Stimulated activated memory B cell treated with anti-CD40 and anti-IgM and Interleukin-4, amounts not matched to agents 10 μg/mL and 1 μg/mL and 100 μg/mL, for 72 hours (primary cell): ENCODE measurements around the gene EXOC2.
"Not testable (repeated sequence)": the region's sequence is repeated elsewhere in the genome, so short reads cannot be mapped to it uniquely, and the experiment has no call there.

Experiments used
- ATAC-seq: fragments of 150-1000 bp; cut with Tn5 transposase; 2 replicates; pipeline ENCODE4 v1.10.0; 2021
- H3K27ac Mint-ChIP-seq: one replicate; pipeline ENCODE4 v1.8.0; 2022; ENCODE audit warnings: mild to moderate bottlenecking, mixed read lengths
- H3K27me3 Mint-ChIP-seq: one replicate; pipeline ENCODE4 v1.8.0; 2022; ENCODE audit warnings: mixed read lengths
- H3K36me3 Mint-ChIP-seq: one replicate; pipeline ENCODE4 v1.8.0; 2022; ENCODE audit warnings: mixed read lengths
- H3K4me1 Mint-ChIP-seq: one replicate; pipeline ENCODE4 v1.8.0; 2022; ENCODE audit warnings: mixed read lengths
- H3K4me3 Mint-ChIP-seq: one replicate; pipeline ENCODE4 v1.8.0; 2022; ENCODE audit warnings: mild to moderate bottlenecking, moderate library complexity, mixed read lengths
- H3K9me3 Mint-ChIP-seq: one replicate; pipeline ENCODE4 v1.8.0; 2022; ENCODE audit warnings: mixed read lengths

The EXOC2 gene

DNA sequence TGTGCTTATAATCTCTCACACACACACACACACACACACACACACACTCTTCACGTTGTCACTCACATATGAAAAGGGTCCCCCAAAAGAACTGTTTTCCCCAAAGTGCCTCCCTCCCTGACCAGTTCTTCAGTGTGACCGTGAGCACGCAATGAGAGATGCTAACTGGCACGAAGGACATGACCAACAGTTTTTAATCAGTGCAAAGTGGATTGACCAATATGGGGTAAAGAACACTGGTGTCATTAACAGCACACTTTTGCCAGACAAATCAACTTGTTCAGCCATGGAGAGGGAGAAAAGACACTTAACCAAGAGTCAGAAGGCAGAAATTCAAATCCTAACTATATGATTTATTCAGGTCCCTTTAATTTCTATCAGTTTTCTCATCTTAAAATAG, 15.0 kb downstream of the EXOC2 start:
- Mint-ChIP-seq H3K27me3 (no peaks in the 10 kb centered on the region), H3K4me1 (peaks cover 34% of the 10 kb centered on the region), H3K27ac (no peak overlapping the region), H3K36me3 (peaks cover 19% of the 10 kb centered on the region), H3K4me3 (no peak overlapping the region), H3K9me3 (peaks cover 2% of the 10 kb centered on the region)
- no peak for ATAC-seq

DNA sequence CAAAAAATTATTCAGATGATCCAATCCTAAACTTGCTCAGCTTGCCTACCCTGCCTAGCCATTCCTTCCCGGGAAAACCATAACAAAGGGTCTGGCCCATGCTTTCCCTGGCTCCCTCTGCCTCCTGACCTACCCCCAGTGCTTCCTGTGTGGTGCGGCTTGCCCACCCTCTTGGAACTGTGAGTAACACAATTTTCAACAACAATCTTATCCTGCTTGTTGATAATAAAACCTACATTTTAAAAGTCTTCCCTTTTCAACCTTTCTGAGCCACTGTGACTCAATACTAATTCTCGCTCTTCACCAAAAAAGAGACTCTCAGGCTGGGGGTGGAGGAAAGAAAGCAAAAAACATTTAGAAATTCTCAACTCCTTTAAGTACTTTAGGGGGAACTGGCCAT, 18.0 kb downstream of the EXOC2 start:
- Mint-ChIP-seq H3K36me3 (peaks cover 20% of the 10 kb centered on the region), H3K9me3 (peaks cover 8% of the 10 kb centered on the region), H3K4me3 (no peak overlapping the region), H3K4me1 (peaks cover 23% of the 10 kb centered on the region), H3K27ac (peak overlapping the region; percentile 2), H3K27me3 (no peaks in the 10 kb centered on the region)
- ATAC-seq: no peak

DNA sequence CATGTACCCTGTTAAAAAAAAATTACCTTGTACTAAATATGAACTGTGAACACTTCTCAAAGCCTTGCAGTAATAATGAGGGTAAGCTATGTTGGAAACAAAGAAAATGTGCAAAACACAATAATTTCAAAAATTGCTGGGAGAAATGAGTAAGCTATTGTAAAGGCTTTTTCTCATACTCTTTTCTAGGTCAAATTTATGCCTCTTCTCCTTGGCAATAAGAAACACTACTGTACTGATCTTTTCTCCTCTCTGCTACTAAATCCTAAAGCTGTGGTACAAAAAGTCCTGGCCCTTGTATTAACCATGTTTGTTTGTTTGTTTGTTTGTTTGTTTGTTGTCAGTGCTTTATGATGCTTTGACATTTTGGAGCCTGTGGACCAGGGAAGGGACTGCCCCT, 18.5 kb downstream of the EXOC2 start:
- Mint-ChIP-seq H3K36me3 (peaks cover 20% of the 10 kb centered on the region), H3K9me3 (peaks cover 8% of the 10 kb centered on the region), H3K4me1 (peaks cover 19% of the 10 kb centered on the region), H3K27me3 (no peaks in the 10 kb centered on the region), H3K27ac (peak overlapping the region; percentile 2), H3K4me3 (no peak overlapping the region)
- ATAC-seq: no peak

DNA sequence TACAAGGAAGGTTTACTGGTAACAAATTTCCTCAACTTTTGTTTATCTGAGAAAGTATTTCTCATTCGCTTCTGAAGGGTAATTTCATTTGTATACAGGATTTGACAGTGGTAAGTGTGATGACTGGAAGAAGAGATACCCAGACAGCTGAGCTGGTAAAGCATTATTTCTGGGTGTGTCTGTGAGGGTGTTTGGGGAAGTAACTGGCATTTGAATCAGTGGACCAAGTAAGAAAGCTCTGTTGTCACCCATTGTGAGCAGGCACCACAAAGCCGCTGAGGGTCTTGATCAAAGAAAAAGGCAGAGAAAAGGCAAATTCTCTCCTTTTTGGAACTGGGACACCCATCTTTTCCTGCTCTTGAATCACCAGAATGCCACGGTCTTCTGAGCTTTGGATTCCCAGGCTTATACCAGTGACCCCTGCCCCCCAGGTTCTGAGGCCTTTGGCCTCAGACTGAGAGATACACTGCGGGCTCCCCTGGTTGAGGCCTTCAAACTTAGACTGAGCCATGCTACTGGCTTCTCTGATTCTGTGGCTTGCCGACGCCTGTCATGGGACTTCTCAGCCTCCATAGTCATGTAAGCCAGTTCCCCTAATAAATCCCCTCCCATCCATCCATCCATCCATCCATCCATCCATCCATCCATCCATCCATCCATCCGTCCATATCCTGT, 25.5 kb downstream of the EXOC2 start:
- Mint-ChIP-seq H3K36me3 (peaks cover 44% of the 10 kb centered on the region), H3K27me3 (no peaks in the 10 kb centered on the region), H3K4me1 (peaks cover 38% of the 10 kb centered on the region), H3K9me3 (peaks cover 12% of the 10 kb centered on the region), H3K4me3 (no peak overlapping the region), H3K27ac (no peak overlapping the region)
- ATAC-seq: no peak

DNA sequence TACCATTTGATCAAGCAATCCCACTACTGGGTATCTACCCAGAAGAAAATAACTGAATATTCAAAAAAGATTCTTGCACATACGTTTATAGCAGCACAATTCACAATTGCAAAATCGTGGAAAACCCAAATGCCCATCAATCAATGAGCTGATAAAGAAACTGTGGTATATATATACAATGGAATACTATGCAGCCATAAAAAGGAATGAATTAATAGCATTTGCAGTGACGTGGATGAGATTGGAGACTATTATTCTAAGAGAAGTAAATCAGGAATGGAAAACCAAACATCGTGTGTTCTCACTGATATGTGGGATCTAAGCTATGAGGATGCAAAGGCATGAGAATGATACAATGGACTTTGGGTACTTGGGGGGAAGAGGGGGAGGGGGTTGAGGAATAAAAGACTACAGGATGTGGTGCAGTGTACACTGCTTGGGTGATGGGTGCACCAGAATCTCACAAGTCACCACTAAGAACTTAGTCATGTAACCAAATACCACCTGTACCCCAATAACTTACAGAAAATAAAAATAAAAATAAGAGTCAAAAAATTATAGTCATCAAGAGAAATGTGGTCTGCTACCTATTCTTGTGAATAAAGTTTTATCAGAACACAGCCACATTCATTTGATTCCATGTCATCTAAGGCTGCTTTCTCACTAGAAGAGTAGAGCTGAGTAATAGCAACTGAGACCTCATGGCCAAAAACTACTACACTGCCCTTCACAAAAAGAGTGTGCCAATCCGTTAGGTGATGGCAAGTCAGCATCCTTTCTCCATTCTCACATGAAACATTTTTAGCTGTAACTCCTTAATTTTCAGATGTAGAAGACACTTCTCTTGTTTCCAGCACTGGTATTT, 27.3 kb downstream of the EXOC2 start:
- Mint-ChIP-seq H3K27ac (no peak overlapping the region), H3K27me3 (no peaks in the 10 kb centered on the region)

DNA sequence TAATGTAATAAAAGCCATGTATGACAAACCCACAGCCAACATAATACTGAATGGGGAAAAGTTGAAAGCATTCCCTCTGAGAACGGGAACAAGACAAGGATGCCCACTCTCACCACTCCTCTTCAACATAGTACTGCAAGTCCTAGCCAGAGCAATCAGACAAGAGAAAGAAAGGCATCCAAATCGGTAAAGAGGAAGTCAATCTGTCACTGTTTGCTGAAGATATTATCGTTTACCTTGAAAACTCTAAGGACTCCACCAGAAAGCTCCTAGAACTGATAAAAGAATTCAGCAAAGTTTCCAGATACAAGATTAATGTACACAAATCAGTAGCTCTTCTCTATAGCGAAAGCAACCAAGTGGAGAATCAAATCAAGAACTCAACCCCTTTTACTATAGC, 29.2 kb downstream of the EXOC2 start:
- Mint-ChIP-seq H3K4me1 (peaks cover 67% of the 10 kb centered on the region), H3K36me3 (peaks cover 29% of the 10 kb centered on the region)
- H3K27me3 Mint-ChIP-seq, H3K27ac Mint-ChIP-seq, H3K4me3 Mint-ChIP-seq, ATAC-seq, H3K9me3 Mint-ChIP-seq: not testable (repeated sequence)

More for the DNA sequence above, 27.3 kb downstream of the EXOC2 start:
- H3K4me1 Mint-ChIP-seq: peaks cover 50% of the 10 kb centered on the region
- peaks cover 36% of the 10 kb centered on the region for H3K36me3 Mint-ChIP-seq
- no peak overlapping the region for H3K4me3 Mint-ChIP-seq
- ATAC-seq: no peak
- H3K9me3 Mint-ChIP-seq: peaks cover 6% of the 10 kb centered on the region

DNA sequence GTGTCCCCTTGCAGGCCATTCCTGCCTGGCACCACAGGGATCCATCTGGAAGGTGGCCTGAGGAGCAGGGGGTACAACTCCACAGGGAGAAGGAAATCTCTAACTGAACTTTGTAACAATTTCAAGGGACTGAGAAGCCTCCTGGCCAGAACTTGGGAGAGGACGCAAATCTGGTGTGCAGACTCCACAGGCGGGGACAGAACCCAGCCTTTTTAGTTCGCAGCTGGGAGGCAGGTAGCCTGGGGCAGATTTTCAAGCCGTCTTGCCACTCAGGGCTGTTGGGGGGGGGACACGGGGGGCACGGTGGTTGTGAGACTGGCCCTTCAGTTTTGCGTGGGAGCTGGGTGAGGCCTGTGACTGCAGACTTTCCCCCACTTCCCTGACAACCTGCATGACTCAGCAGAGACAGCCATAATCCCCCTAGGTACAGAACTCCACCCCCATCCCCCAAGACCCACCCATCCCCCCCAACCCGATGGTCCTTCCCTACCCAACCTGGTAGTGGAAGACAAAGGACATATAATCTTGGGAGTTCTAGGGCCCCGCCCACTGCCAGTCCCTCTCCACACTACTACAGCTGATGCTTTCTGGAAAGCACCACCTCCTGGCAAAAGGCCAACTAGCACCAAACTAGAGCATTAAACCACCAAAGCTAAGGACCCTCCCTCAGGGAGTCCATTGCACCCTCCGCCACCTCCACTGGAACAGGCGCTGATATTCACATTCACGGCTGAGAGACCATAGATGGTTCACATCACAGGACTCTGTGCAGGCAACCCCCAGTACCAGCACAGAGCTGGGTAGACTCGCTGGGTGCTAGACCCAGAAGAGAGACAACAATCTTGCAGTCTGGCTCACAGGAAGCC, 33.0 kb downstream of the EXOC2 start:
- no peaks in the 10 kb centered on the region for H3K9me3 Mint-ChIP-seq
- ATAC-seq: no peak
- H3K36me3 Mint-ChIP-seq: peaks cover 32% of the 10 kb centered on the region
- peak overlapping the region; percentile 38 for H3K27ac Mint-ChIP-seq
- H3K4me3 Mint-ChIP-seq: no peak overlapping the region
- H3K4me1 Mint-ChIP-seq: peaks cover 69% of the 10 kb centered on the region
- H3K27me3 Mint-ChIP-seq: no peaks in the 10 kb centered on the region

DNA sequence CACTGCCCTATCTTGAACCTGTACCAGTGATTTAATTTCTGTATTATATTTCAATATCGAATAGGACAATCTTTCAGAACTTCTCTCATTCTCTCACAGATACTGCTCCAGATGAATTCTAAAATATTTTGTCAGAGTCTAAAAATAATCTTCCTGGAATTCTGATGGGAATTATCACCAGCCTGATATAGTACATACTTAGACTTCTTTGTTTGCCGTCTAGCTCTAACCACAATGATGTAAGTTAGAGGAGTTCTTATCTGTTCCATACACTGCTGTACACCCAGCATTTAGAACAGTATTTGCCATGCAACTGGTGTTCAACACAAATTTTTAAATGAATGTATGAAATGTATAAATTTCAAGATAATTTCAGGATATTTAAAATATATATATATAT, 34.7 kb downstream of the EXOC2 start:
- no peak for ATAC-seq
- Mint-ChIP-seq H3K27ac (no peak overlapping the region), H3K4me3 (no peak overlapping the region), H3K36me3 (peaks cover 34% of the 10 kb centered on the region), H3K27me3 (no peaks in the 10 kb centered on the region), H3K9me3 (peaks cover 3% of the 10 kb centered on the region), H3K4me1 (peaks cover 56% of the 10 kb centered on the region)

DNA sequence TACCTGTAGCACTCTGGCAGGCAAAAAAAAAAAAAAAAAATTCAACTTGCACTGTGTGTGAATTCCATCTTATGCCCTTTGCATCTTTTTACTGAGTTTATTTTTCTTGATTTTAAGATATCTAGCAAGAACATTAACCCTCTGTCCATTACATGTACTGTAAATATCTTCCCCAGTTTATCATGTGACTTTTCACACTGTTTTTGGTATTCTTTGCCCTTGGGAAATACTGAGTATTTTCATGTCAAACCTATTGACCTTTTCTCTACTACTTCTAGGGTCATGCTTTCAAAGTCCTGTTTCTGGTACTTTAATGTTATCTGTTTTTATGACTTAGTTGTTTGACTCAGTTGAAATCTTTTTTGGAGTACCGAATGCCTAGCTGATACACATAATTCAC, 35.2 kb downstream of the EXOC2 start:
- H3K4me1 Mint-ChIP-seq: peaks cover 51% of the 10 kb centered on the region
- H3K36me3 Mint-ChIP-seq: peaks cover 34% of the 10 kb centered on the region
- no peak overlapping the region for H3K27ac Mint-ChIP-seq
- ATAC-seq: no peak
- peaks cover 3% of the 10 kb centered on the region for H3K9me3 Mint-ChIP-seq
- H3K27me3 Mint-ChIP-seq: no peaks in the 10 kb centered on the region
- H3K4me3 Mint-ChIP-seq: no peak overlapping the region

DNA sequence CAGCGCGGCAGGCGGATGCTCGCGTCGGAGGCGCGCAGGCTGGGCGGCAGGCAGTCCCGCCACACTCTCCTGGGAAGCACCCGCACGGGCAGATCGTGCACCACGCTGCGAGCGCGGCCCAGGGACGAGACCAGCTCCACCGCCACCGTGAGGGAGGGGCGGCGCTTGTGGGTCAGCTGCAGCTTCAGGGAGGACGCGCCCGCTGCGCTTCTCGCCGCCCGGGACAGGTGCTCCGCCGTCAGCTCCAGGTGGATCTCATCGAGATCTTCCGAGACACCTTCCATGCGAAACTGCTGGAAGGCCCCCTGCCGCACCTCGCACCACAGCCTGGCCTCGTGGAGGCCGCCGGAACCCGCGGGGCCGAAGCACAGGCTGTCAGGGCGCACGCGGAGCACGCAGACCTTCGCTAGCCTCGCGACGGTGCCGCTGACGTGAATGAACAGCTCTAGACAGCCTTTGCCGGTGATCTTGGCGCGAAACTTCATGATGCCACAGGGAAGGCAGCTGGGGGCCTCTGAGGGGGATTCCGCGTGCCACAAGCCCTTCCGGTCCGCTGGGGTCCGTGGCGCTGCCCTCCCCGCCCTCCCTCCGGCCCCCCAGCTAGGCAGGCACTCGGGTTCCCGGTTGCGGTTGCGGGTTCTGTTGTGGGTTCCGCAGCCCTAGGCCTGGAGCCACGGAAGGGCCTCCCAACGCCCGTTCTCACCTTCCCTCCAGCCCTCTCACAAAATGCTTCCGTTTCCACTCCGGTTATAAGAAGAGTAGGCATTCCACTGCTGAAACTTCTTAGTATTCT, 36.3 kb downstream of the EXOC2 start, which contains the start of gene HUS1B:
TSS of gene HUS1B (minus strand) at position 641 of the 793 bp plus-strand sequence. CDS start at position 485, 156 bp downstream.
- ATAC-seq: no peak
- Mint-ChIP-seq H3K36me3 (peaks cover 34% of the 10 kb centered on the region), H3K4me1 (peaks cover 40% of the 10 kb centered on the region), H3K4me3 (no peak within 1 kb of the TSS), H3K9me3 (peaks cover 3% of the 10 kb centered on the region), H3K27ac (no peak within 1 kb of the TSS), H3K27me3 (no peaks in the 10 kb centered on the region)

DNA sequence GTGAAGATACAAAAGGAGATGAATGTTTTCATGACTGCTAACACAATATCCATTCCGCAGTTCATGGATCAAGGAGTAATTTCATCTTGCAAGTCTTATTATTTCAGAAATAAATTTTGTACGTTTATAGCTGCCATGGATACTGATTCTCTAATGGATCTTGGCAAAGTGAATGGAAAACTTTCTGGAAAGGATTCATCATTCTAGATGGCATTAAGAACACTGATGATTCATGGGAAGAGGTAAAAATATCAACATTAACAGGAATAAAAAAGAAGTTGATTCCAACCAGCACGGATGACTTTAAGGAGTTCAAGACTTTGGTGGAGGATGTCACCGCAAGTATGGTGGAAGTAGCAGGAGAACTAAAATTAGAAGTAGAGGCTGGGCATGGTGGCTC, 38.8 kb downstream of the EXOC2 start:
- ATAC-seq: no peak
- no peak overlapping the region for H3K27ac Mint-ChIP-seq

DNA sequence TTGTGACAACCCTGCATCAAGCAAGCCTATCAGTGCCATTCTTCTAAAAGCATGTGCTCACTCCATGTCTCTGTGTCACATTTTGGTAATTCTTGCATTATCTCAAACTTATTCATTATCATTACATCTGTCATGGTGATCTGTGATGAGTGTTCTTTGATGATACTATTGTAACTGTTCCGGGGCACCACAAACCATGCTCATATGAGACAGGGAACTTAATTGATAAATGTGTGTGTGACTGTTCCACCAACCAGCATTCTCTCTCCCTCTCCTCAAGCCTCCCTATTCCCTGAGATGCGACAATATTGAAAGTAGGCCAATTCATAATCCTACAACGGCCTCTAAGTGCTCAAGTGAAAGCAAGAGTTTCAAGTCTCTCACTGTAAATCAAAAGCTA, 40.1 kb downstream of the EXOC2 start:
- no peak for ATAC-seq

More for the DNA sequence above, 38.8 kb downstream of the EXOC2 start:
- Mint-ChIP-seq H3K27me3 (no peaks in the 10 kb centered on the region), H3K4me3 (no peak overlapping the region), H3K9me3 (peaks cover 3% of the 10 kb centered on the region), H3K36me3 (peaks cover 34% of the 10 kb centered on the region), H3K4me1 (peaks cover 16% of the 10 kb centered on the region)

DNA sequence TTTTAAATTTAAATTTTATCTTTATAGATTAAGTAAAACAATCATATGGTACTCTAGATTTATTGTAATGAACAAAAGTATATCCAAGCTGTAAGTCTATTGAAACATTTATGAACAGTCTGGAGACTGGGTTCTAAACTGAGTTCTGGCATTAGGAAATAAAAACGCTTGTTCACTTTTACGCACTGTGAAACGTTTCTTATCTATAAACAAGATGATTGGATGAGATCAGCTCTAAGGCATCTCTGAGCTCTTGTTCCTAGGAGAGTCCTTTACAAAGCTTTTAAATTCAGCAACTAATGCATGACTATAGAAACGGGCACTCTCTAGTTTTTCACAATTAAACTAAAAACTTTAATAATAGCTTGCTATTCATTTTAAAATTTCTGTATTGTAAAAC, 42.8 kb downstream of the EXOC2 start:
- peaks cover 10% of the 10 kb centered on the region for H3K36me3 Mint-ChIP-seq
- no peak for ATAC-seq
- H3K4me3 Mint-ChIP-seq: no peak overlapping the region
- peaks cover 3% of the 10 kb centered on the region for H3K9me3 Mint-ChIP-seq
- no peaks in the 10 kb centered on the region for H3K27me3 Mint-ChIP-seq
- H3K4me1 Mint-ChIP-seq: peaks cover 10% of the 10 kb centered on the region
- no peak overlapping the region for H3K27ac Mint-ChIP-seq

More for the DNA sequence above, 40.1 kb downstream of the EXOC2 start:
- Mint-ChIP-seq H3K36me3 (peaks cover 31% of the 10 kb centered on the region), H3K27me3 (no peaks in the 10 kb centered on the region), H3K9me3 (peaks cover 3% of the 10 kb centered on the region), H3K27ac (no peak overlapping the region), H3K4me1 (peaks cover 6% of the 10 kb centered on the region), H3K4me3 (no peak overlapping the region)

DNA sequence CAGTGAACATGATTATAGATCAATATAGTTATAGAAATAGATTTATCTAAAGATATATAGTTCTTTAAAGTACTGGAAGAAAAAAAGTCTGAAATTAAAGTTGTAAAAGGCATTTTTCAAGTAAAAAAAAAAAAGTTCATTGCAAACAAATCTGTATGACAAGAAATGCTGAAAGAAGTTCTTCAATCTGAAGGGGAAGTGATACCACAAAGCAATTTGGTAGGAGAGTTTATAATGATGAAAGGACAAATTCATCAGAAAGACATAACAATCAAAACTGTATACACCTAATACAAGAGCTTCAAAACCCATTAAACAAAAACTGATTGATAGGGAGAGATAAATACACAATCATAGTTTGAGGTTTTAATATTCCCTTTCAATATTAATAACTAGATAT, 50.1 kb downstream of the EXOC2 start:
- ATAC-seq: no peak
- H3K27me3 Mint-ChIP-seq: no peaks in the 10 kb centered on the region
- H3K9me3 Mint-ChIP-seq: peaks cover 3% of the 10 kb centered on the region
- peaks cover 22% of the 10 kb centered on the region for H3K36me3 Mint-ChIP-seq
- no peak overlapping the region for H3K27ac Mint-ChIP-seq
- H3K4me1 Mint-ChIP-seq: peaks cover 46% of the 10 kb centered on the region
- H3K4me3 Mint-ChIP-seq: no peak overlapping the region
